HG03521 (cell line): ENCODE data around the gene NKAIN1.

Source experiments
- ATAC-seq: cut with Tn5 transposase; IDR thresholded peaks from one replicate; pipeline ENCODE4 v1.9.1; 2021; ENCODE audit warnings: mild to moderate bottlenecking, moderate library complexity; ENCODE audit not compliant: unreplicated experiment

The NKAIN1 gene

DNA sequence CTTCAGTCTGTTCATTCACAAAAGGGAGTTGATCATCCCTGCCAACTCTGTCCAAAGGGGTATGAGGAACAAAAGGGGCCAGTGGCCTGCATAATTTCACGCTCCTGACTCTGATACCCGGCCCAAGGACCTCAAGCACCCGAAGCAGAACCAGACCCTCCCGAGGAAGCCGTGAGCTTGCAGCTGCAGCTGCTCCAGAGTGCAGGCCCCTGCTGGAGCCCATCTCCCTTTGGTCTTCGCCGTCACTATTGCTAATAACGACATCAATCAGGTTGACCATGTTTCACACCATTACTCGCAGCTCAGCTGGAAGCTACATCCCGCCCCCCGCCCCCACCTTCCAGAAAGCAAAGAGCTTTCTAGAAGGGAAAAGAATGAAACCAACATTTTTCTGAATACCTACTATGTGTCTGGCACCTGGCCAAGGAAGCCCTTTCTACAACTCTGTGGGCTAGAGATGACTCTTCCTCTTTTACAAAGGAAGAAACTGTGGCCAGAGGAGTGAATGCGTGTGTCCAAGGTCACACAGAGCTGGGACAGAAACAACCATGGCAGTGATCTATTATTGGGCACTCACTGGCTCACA is 5.5 kb downstream of the NKAIN1 start:
- no peak for ATAC-seq

DNA sequence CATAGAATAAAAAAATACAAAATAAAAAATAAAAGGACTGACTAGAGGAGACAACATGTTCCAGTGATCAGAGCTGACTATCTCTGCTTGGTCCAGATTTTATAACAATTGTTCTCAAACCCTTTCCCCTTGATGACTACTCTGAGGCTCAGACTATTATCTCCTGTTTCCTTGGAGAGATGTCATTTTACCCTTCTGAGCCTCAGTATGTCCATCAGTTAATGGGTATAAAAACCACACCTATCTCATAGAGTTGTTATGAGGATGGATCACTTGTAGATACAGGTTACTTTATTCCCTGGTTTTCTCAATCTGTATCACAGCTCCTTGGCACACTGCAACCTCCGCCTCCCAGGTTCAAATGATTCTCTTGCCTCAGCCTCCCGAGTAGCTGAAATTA is 7.0 kb downstream of the NKAIN1 start:
- no peak for ATAC-seq

DNA sequence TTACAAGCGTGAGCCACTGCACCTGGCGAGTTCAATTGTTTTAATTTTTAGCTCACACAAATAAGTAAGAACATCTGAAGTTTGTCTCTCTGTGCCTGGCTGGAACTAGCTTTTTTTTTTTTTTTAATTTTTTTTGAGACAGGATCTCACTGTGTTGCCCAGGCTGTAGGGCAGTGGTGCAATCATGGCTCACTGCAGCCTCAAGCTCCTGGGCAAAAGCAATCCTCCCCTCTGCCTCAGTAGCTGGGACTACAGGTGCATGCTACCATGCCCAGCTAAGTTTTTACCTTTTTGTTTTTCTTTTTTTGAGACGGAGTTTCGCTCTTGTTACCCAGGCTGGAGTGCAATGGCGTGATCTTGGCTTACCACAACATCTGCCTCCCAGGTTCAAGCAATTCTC is 7.9 kb downstream of the NKAIN1 start:
- no peak for ATAC-seq

DNA sequence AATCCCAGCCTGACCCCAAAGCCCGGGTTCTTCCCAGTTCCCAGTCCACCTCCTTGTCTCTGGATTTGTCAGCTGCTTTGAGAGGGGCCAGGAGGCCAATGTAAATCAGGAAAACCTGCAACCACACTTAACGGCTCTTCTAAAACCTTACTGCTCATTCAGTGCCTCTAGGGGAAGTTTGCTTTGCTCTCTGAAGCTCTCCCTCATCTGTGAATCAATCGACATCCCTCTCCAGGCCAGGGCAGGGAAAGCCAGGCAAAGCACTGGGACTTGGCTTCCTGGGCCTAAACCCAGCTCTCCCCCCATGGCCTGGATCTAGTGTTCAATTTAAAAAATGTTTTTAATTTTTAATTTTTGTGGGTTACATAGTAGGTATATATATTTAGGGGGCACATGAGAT is 9.3 kb downstream of the NKAIN1 start:
- ATAC-seq, result no peak

DNA sequence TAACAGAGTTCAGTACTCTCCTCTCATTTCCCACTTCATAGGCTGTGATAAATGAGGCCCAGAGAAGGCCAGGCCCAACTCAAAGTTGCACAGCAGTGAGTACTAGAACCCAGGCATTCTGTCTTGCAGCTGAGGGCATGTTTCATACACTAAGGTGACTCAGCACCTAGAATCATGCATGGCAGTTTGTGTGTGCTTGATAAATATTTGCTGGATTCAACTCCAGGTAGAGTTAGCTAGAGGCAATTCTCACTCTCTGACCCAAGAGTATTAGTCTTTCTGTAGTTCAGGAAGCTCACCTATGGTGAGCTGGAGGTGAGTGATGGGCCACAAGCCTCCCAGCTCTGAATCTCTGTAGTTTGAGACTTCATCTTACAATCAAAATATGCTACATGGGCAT is 10.7 kb downstream of the NKAIN1 start:
- no peak for ATAC-seq

GRCh38 chr1:31227891-31228568 is 11.7 kb downstream of the NKAIN1 start:
- ATAC-seq, result no peak

- ATAC-seq, result no peak
Observed at GRCh38 chr1:31224068-31224467, 15.6 kb downstream of the NKAIN1 start.

DNA sequence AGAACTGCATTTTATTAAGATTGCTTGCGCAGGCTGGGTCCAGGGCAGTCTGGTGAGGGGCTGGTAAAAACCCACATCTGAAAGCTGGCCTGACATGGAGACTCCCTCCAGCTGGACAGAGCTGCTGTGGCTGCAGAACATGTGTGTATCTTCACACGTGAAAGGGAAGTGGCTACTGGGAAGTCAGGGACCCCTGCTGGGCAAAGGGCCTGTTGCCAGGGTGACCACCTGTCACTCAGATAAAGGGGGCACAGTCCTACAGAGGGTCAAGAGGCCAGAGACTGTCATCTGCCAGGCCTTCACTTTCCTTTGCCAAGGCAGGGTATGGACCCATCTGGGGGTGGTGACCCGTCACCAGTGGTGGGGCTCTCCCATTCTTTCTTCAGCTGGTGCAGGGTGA is 17.5 kb downstream of the NKAIN1 start:
- no peak for ATAC-seq

DNA sequence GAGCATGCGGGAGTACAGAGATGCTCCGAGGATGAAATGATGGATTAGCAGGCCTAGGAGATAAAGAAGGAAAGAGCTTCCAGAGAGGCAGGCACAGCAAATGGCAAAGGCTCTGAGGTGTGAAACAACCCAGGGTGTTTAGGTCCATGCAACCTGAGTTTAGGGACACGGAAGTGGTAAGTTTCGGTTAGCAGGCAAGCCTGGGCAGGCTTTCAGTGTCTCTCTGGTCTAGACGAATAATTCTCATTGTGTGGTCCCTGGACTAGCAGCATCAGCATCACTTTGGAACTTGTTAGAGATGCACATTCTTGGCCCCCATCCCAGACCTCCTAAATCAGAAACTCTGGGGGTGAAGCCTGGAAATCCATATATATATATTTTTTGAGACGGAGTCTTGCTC is 18.6 kb downstream of the NKAIN1 start:
- no peak for ATAC-seq

- ATAC-seq, result no peak
Observed at GRCh38 chr1:31219489-31219888, 20.2 kb downstream of the NKAIN1 start.

DNA sequence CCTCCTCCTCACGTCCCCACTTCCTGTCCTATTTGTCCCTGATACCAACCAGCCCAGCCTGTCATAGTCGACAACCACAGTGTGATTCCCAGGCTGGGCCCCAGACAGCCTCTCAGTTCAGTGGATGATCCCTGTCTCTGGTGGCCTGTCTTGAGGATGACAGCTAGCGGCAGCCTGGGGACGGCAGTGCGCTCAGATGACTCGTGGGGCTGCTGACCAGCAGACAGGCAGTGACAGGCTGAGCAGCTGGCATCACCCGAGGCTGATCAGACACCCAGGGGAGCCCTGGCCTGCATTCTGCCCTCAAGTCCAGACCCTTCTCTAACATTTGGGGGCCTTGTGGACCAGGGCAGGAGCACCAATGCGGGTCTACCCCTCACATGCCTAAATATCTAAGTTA is 21.0 kb downstream of the NKAIN1 start:
- ATAC-seq, result no peak

DNA sequence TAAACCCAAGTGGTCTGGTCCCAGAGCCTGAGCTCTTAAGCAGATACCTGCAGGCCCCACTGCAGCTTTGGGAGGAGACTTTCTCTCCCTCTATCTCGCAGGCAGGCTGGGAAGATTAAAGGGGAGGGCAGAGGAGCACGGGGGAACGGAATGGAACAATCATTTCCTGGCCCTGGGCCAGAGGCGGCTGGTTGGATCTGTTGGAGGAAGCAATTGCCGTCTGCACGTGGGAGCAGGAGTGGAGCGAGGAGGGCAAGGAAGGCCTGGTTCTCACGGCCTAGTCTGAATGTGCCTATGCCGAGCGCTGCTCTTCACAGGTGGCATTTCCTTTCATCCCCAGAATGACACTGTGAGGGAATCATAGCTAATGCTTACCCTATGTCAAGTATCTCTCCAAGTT is 23.7 kb downstream of the NKAIN1 start:
- no peak for ATAC-seq

- ATAC-seq, result no peak
Observed at GRCh38 chr1:31215065-31215570, 24.6 kb downstream of the NKAIN1 start.

DNA sequence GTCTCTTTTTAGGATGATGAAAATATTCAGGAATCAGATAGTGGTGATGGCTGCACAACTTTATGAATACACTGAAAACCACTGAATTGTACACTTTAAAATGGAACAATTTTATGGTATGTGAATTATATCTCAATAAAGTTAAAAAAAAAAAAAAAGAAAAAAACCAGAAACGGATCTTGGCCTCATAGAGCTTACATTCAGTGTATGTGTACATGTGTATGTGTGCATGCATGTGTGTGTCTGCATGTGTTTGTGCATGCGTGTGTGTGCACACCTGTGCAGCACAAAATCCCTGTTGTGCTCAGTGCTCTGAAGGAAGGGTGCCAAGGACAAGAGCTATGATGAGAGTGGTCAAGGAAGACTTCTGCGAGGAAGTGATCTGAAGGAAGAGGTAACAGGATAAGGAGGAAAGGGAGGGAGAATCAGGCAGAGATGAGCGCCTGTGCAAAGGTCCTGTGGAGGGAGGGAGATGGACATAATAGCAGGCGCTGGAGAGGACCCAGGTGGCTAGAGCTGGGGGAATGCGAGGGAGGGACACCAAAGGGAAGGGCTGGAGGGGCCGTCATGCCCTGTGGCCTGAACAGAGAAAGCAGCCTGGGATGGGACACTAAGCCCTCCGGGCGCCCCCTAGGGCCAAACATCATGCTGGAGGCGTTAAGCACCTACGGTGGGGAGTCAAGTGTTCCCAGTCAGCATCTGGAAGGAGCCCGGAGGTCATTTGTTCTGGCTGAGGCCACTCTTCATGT is 25.2 kb downstream of the NKAIN1 start:
- ATAC-seq, result no peak

- ATAC-seq, result no peak
Observed at GRCh38 chr1:31208361-31208945, 31.2 kb downstream of the NKAIN1 start.

DNA sequence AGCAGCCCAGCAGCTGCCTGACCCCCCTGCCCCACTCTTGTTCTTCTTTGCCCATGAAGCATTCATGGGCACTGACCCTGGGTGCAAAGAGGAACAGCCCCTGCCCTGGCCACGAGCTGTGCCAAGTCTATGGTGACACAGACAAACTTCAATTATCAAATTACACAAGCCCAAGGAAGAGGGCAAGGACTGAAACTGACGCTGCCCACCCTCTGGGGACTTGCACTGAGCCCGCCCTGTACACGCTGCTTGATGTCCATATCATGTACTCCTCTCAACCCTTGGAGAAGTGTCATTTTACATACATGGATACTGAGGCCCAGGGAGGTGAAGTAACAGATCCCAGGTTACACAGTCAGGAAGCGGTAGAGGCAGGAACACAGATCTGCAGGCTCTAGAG is 32.1 kb downstream of the NKAIN1 start:
- ATAC-seq, result no peak

- ATAC-seq, result no peak
Observed at GRCh38 chr1:31207046-31207445, 32.6 kb downstream of the NKAIN1 start.

DNA sequence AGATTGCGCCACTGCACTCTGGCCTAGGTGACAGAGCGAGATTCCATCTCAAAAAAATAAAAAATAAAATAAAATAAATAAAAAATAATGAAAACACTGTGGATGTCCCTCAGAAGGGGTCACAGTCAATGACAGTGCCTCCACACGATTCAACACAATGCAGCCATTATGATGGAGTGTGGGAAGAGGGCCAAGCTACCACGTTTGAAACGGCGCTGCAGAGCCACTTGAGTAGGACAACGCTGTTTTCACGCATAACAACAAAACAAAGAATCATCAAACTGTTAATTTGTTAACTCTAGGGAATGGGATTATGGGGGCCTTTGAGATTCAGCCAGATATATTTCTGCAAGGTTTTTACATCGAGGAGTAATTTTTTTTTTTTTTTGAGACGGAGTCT is 36.5 kb downstream of the NKAIN1 start:
- no peak for ATAC-seq

- no peak for ATAC-seq
Observed at GRCh38 chr1:31201931-31202360, 37.7 kb downstream of the NKAIN1 start.

GRCh38 chr1:31199949-31200348 is 39.7 kb downstream of the NKAIN1 start:
- ATAC-seq, result no peak

DNA sequence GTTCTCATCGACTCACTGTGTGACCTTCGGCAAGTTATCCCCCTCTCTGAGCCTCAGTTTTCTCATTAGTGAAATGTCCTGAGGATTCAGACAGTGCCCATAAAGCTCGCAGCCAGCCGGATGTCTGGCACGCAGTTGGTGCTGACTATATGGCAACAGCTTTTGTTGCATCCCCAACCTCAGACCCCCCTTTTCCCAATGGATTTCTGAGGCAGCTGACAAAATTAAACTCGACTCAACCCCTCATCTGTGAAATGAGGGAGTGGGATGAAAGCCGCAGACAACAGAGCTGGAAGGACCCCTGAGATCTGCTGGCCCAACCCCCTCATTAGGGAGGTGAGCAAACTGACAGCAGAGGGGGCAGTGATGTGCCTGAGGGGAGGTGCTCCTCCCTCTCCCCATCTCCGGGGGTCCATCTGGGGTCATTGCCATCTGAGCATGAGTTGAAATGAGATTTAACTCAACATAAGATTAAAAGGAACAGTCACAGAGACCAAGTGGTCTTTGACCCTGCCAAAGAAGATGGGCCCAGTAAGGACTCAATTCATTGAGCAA is 40.4 kb downstream of the NKAIN1 start:
- no peak for ATAC-seq
